ENCODE measurements around the gene PGC.

DNA sequence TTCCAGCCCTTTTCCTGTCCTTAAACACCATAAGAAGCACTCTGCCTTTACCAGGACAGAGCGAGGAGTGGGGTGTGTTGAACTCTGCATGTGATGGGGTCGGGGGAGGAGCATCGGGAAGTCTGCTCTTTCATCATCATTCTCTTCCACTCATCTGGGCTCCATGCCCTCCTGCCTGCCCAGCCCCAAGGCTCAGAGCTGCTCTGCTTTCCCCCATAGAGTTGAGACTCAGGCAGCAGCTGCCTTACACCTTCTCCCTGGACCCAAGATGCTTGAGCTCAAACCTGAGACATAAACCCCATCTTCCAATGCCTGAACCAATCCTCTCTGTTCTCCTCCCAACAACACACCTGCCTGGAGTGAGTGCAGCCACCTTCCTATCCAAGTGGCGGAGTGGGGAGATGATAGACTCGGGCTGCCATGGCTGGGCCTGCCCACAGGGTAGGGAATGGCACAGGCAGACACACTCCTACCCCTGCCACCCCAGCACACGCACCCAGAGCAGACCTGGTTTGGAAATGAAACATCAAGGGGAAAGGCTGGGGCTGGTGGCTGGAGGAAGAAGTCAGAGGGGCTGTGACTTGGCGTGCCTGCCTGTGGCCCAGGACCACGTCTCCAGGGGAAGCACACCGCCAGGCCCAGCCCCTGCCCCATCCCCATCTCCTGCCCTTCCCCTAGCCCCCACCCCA lies 40.2 kb downstream of the PGC start:
- TF ChIP-seq, protein P1, sequence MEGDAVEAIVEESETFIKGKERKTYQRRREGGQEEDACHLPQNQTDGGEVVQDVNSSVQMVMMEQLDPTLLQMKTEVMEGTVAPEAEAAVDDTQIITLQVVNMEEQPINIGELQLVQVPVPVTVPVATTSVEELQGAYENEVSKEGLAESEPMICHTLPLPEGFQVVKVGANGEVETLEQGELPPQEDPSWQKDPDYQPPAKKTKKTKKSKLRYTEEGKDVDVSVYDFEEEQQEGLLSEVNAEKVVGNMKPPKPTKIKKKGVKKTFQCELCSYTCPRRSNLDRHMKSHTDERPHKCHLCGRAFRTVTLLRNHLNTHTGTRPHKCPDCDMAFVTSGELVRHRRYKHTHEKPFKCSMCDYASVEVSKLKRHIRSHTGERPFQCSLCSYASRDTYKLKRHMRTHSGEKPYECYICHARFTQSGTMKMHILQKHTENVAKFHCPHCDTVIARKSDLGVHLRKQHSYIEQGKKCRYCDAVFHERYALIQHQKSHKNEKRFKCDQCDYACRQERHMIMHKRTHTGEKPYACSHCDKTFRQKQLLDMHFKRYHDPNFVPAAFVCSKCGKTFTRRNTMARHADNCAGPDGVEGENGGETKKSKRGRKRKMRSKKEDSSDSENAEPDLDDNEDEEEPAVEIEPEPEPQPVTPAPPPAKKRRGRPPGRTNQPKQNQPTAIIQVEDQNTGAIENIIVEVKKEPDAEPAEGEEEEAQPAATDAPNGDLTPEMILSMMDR (IDR thresholded peaks at IDR 0.05; ENCODE audit: borderline replicate concordance, extremely low read depth, low read length, poor library complexity, severe bottlenecking) = no peak
- no peak for TF ChIP-seq EZH2 (IDR thresholded peaks at IDR 0.05; ENCODE audit: borderline replicate concordance, low read depth, low read length, severe bottlenecking)
